OCI-LY7 (cell line): Measurements from ENCODE around the gene EXOC4.

Experiments used
- EZH2phosphoT487 ChIP-seq: fragments of 200-600 bp; sonication (generic); IDR thresholded peaks from 2 replicates; pipeline ENCODE4 v1.6.1; 2018; ENCODE audit warnings: low read depth, borderline replicate concordance, mild to moderate bottlenecking, mixed run types, antibody characterized with exemption, low read length, moderate library complexity, mixed read lengths
- TF ChIP-seq, protein P1 (sequence below): fragments of 200-600 bp; sonication (generic); conservative IDR thresholded peaks from 2 replicates; pipeline ENCODE4 v1.5.1; 2014; ENCODE audit warnings: mild to moderate bottlenecking, antibody characterized with exemption, low read length, moderate library complexity, mixed read lengths

DNA sequence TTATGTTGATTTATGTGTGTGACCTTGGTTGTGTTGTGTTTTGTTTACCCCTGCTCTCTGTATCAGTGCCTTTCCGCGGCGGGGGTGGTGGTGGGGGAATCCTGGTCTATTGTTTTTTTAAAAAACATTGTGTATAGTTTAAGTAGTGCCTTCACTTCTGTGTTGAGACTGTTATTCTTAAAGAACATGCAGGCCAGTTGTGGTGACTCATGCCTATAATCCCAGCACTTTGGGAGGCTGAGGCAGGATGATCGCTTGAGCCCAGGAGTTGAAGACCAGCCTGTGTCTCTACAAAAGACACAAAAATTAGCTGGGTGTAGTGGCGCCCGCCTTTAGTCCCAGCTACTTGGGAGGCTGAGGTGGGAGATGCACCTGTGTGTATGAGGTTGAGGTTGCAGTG lies 445.2 kb downstream of the EXOC4 start:
- TF ChIP-seq, protein P1, sequence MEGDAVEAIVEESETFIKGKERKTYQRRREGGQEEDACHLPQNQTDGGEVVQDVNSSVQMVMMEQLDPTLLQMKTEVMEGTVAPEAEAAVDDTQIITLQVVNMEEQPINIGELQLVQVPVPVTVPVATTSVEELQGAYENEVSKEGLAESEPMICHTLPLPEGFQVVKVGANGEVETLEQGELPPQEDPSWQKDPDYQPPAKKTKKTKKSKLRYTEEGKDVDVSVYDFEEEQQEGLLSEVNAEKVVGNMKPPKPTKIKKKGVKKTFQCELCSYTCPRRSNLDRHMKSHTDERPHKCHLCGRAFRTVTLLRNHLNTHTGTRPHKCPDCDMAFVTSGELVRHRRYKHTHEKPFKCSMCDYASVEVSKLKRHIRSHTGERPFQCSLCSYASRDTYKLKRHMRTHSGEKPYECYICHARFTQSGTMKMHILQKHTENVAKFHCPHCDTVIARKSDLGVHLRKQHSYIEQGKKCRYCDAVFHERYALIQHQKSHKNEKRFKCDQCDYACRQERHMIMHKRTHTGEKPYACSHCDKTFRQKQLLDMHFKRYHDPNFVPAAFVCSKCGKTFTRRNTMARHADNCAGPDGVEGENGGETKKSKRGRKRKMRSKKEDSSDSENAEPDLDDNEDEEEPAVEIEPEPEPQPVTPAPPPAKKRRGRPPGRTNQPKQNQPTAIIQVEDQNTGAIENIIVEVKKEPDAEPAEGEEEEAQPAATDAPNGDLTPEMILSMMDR: no peak
- no peak for TF ChIP-seq EZH2phosphoT487
